HL-60 (cell line): Measurements from ENCODE around the gene DOC2A.

Experiments
- CTCF ChIP-seq: IDR thresholded peaks from one replicate; pipeline ENCODE4 v1.5.1; 2011; ENCODE audit warnings: low read length, control low read depth, inconsistent platforms; ENCODE audit not compliant: insufficient read depth
- GABPA ChIP-seq: IDR thresholded peaks from 2 replicates; pipeline ENCODE4 v1.6.1; 2012; ENCODE audit warnings: low read depth
- POLR2AphosphoS5 ChIP-seq: IDR thresholded peaks from 2 replicates; pipeline ENCODE4 v1.6.1; 2012; ENCODE audit warnings: low read depth
- REST ChIP-seq: IDR thresholded peaks from 2 replicates; pipeline ENCODE4 v1.6.1; 2012; ENCODE audit warnings: low read depth; ENCODE audit not compliant: insufficient replicate concordance
- SPI1 ChIP-seq: IDR thresholded peaks from 2 replicates; pipeline ENCODE4 v1.6.1; 2012; ENCODE audit warnings: low read depth, mild to moderate bottlenecking, borderline replicate concordance

- no peak for TF ChIP-seq CTCF
- TF ChIP-seq REST = no peak
- TF ChIP-seq GABPA = no peak
- TF ChIP-seq POLR2AphosphoS5 = no peak
- no peak for TF ChIP-seq SPI1
Measured at GRCh38 chr16:30018731-30019158, 7.9 kb upstream of the DOC2A start.
